Activated CD4-positive, alpha-beta memory T cell treated with anti-CD3 and anti-CD28 coated beads for 36 hours (primary cell): ENCODE measurements around the gene CTNNA2. TPM values are rescaled to one million over a fixed set of nuclear protein-coding genes. Genes with fewer than 3 reads are reported as not detected.
"Not testable (repeated sequence)": the region's sequence is repeated elsewhere in the genome, so short reads cannot be mapped to it uniquely, and the experiment has no call there.

Experiments
- CTCF ChIA-PET: fragments of 350-600 bp; sonication (Branson Sonifier 250); formaldehyde crosslinking; loops from one replicate; lab custom pipeline; 2021; ENCODE audit warnings: antibody characterized with exemption, inconsistent platforms; lab: Charles Lee
- POLR2A ChIA-PET: fragments of 350-600 bp; sonication (Branson Sonifier 250); formaldehyde crosslinking; loops from one replicate; lab custom pipeline; 2021; ENCODE audit warnings: antibody characterized with exemption; lab: Charles Lee
- DNase-seq: peaks from one replicate; pipeline ENCODE4 v3.0.0-alpha.2; 2020
- H3K27ac Mint-ChIP-seq: one replicate; pipeline ENCODE4 v1.8.0; 2021; ENCODE audit warnings: mixed read lengths
- H3K27me3 Mint-ChIP-seq: one replicate; pipeline ENCODE4 v1.8.0; 2021; ENCODE audit warnings: mixed read lengths
- H3K36me3 Mint-ChIP-seq: one replicate; pipeline ENCODE4 v1.8.0; 2021; ENCODE audit warnings: mixed read lengths
- H3K4me1 Mint-ChIP-seq: one replicate; pipeline ENCODE4 v1.8.0; 2021; ENCODE audit warnings: low read depth, mixed read lengths
- H3K4me3 Mint-ChIP-seq: one replicate; pipeline ENCODE4 v1.8.0; 2021; ENCODE audit warnings: mild to moderate bottlenecking, mixed read lengths
- H3K9me3 Mint-ChIP-seq: one replicate; pipeline ENCODE4 v1.8.0; 2021; ENCODE audit warnings: mixed read lengths
- intact Hi-C: fragments of 100-400 bp; cut with micrococcal nuclease; formaldehyde crosslinking; loops from one replicate; pipeline ENCODE4 v1.15.1; 2023
- total RNA-seq, 2 experiments: library from RNA; stranded (reverse); gene quantifications; one replicate each; pipeline ENCODE4 v1.2.3, GENCODE V29; 2021

Gene CTNNA2
- total RNA-seq, 2 experiments from 2014 or later, result not detected

- no peak overlapping the region for H3K27ac Mint-ChIP-seq
- no peak overlapping the region for H3K4me3 Mint-ChIP-seq
- H3K36me3 Mint-ChIP-seq, result no peaks in the 10 kb centered on the region
- intact Hi-C loops, result no loop called here
- H3K4me1 Mint-ChIP-seq, result no peaks in the 10 kb centered on the region
- H3K9me3 Mint-ChIP-seq, result peaks cover 2% of the 10 kb centered on the region
- POLR2A ChIA-PET, result no interaction called here
- CTCF ChIA-PET, result no interaction called here
- H3K27me3 Mint-ChIP-seq, result no peaks in the 10 kb centered on the region
- DNase-seq, result no peak
These were observed 654.5 kb downstream of the CTNNA2 start for GRCh38 chr2:80167284-80167808.

- no peak overlapping the region for H3K4me3 Mint-ChIP-seq
- intact Hi-C loops, result no loop called here
- no peak overlapping the region for H3K27ac Mint-ChIP-seq
- CTCF ChIA-PET, result no interaction called here
- POLR2A ChIA-PET, result no interaction called here
- no peaks in the 10 kb centered on the region for H3K27me3 Mint-ChIP-seq
- no peak for DNase-seq
- H3K4me1 Mint-ChIP-seq, result no peaks in the 10 kb centered on the region
- H3K36me3 Mint-ChIP-seq, result no peaks in the 10 kb centered on the region
- H3K9me3 Mint-ChIP-seq, result peaks cover 3% of the 10 kb centered on the region
These were observed 655.2 kb downstream of the CTNNA2 start for GRCh38 chr2:80168037-80168436.

- no peaks in the 10 kb centered on the region for H3K27me3 Mint-ChIP-seq
These were observed 656.0 kb downstream of the CTNNA2 start for GRCh38 chr2:80168801-80169200.

GRCh38 chr2:80169811-80170594 is 657.2 kb downstream of the CTNNA2 start:
- Mint-ChIP-seq H3K4me3 (no peak overlapping the region), H3K9me3 (peaks cover 8% of the 10 kb centered on the region), H3K36me3 (no peaks in the 10 kb centered on the region), H3K27me3 (no peaks in the 10 kb centered on the region), H3K27ac (no peak overlapping the region), H3K4me1 (no peaks in the 10 kb centered on the region)
- no peak for DNase-seq
- POLR2A ChIA-PET, result no interaction called here
- CTCF ChIA-PET, result no interaction called here
- intact Hi-C loops, result no loop called here

More at GRCh38 chr2:80168801-80169200, 656.0 kb downstream of the CTNNA2 start:
- Mint-ChIP-seq H3K4me1 (no peaks in the 10 kb centered on the region), H3K9me3 (peaks cover 8% of the 10 kb centered on the region), H3K36me3 (no peaks in the 10 kb centered on the region), H3K4me3 (no peak overlapping the region), H3K27ac (no peak overlapping the region)
- intact Hi-C loops, result no loop called here
- CTCF ChIA-PET, result no interaction called here
- POLR2A ChIA-PET, result no interaction called here
- no peak for DNase-seq

GRCh38 chr2:80185091-80185490 is 672.2 kb downstream of the CTNNA2 start:
- DNase-seq, result no peak
- H3K27me3 Mint-ChIP-seq, result no peaks in the 10 kb centered on the region
- ChIA-PET POLR2A (no interaction called here), CTCF (no interaction called here)
- H3K27ac Mint-ChIP-seq, result no peak overlapping the region
- H3K36me3 Mint-ChIP-seq, result no peaks in the 10 kb centered on the region
- H3K4me3 Mint-ChIP-seq, result no peak overlapping the region
- H3K4me1 Mint-ChIP-seq, result no peaks in the 10 kb centered on the region
- intact Hi-C loops, result no loop called here
- H3K9me3 Mint-ChIP-seq, result peaks cover 12% of the 10 kb centered on the region

- ChIA-PET CTCF (no interaction called here), POLR2A (no interaction called here)
- Mint-ChIP-seq H3K36me3 (no peaks in the 10 kb centered on the region), H3K4me3 (no peak overlapping the region), H3K27me3 (no peaks in the 10 kb centered on the region), H3K4me1 (no peaks in the 10 kb centered on the region), H3K9me3 (peaks cover 5% of the 10 kb centered on the region), H3K27ac (no peak overlapping the region)
- no peak for DNase-seq
- intact Hi-C loops, result no loop called here
These were observed 673.4 kb downstream of the CTNNA2 start for GRCh38 chr2:80186262-80186661.

GRCh38 chr2:80187156-80187555 is 674.3 kb downstream of the CTNNA2 start:
- H3K4me3 Mint-ChIP-seq, result no peak overlapping the region
- no peaks in the 10 kb centered on the region for H3K36me3 Mint-ChIP-seq
- H3K4me1 Mint-ChIP-seq, result no peaks in the 10 kb centered on the region
- no peak overlapping the region for H3K27ac Mint-ChIP-seq
- no peaks in the 10 kb centered on the region for H3K27me3 Mint-ChIP-seq
- intact Hi-C loops, result no loop called here
- peaks cover 5% of the 10 kb centered on the region for H3K9me3 Mint-ChIP-seq
- CTCF ChIA-PET, result no interaction called here
- DNase-seq, result no peak
- POLR2A ChIA-PET, result no interaction called here

GRCh38 chr2:80190166-80190565 is 677.3 kb downstream of the CTNNA2 start:
- no peak for DNase-seq
- ChIA-PET CTCF (no interaction called here), POLR2A (no interaction called here)
- intact Hi-C loops, result no loop called here
- Mint-ChIP-seq H3K27me3 (no peaks in the 10 kb centered on the region), H3K27ac (no peak overlapping the region), H3K9me3 (peaks cover 2% of the 10 kb centered on the region), H3K4me3 (no peak overlapping the region), H3K36me3 (no peaks in the 10 kb centered on the region), H3K4me1 (no peaks in the 10 kb centered on the region)

- Mint-ChIP-seq H3K27me3 (no peaks in the 10 kb centered on the region), H3K36me3 (no peaks in the 10 kb centered on the region), H3K4me1 (no peaks in the 10 kb centered on the region), H3K9me3 (peaks cover 3% of the 10 kb centered on the region), H3K4me3 (no peak overlapping the region), H3K27ac (no peak overlapping the region)
- ChIA-PET CTCF (no interaction called here), POLR2A (no interaction called here)
- no peak for DNase-seq
- intact Hi-C loops, result no loop called here
These were observed 680.7 kb downstream of the CTNNA2 start for GRCh38 chr2:80193566-80193965.

- no peaks in the 10 kb centered on the region for H3K36me3 Mint-ChIP-seq
- no peak overlapping the region for H3K4me3 Mint-ChIP-seq
- peaks cover 3% of the 10 kb centered on the region for H3K9me3 Mint-ChIP-seq
- DNase-seq, result no peak
- H3K27me3 Mint-ChIP-seq, result no peaks in the 10 kb centered on the region
- POLR2A ChIA-PET, result no interaction called here
- H3K27ac Mint-ChIP-seq, result no peak overlapping the region
- H3K4me1 Mint-ChIP-seq, result no peaks in the 10 kb centered on the region
- intact Hi-C loops, result no loop called here
- CTCF ChIA-PET, result no interaction called here
These were observed 682.2 kb downstream of the CTNNA2 start for GRCh38 chr2:80195034-80195433.

- Mint-ChIP-seq H3K27me3 (no peaks in the 10 kb centered on the region), H3K9me3 (peaks cover 3% of the 10 kb centered on the region), H3K36me3 (no peaks in the 10 kb centered on the region), H3K27ac (no peak overlapping the region), H3K4me3 (no peak overlapping the region), H3K4me1 (no peaks in the 10 kb centered on the region)
- CTCF ChIA-PET, result no interaction called here
- POLR2A ChIA-PET, result no interaction called here
- intact Hi-C loops, result no loop called here
- no peak for DNase-seq
These were observed 685.2 kb downstream of the CTNNA2 start for GRCh38 chr2:80198042-80198441.

- H3K4me1 Mint-ChIP-seq, result no peaks in the 10 kb centered on the region
- no peak overlapping the region for H3K4me3 Mint-ChIP-seq
- H3K36me3 Mint-ChIP-seq, result no peaks in the 10 kb centered on the region
- no peak overlapping the region for H3K27ac Mint-ChIP-seq
- DNase-seq, result no peak
- ChIA-PET POLR2A (no interaction called here), CTCF (no interaction called here)
- no peaks in the 10 kb centered on the region for H3K27me3 Mint-ChIP-seq
- intact Hi-C loops, result no loop called here
- peaks cover 11% of the 10 kb centered on the region for H3K9me3 Mint-ChIP-seq
These were observed 686.7 kb downstream of the CTNNA2 start for GRCh38 chr2:80199504-80199903.

GRCh38 chr2:80203929-80204328 is 691.1 kb downstream of the CTNNA2 start:
- intact Hi-C loops, POLR2A ChIA-PET, DNase-seq, H3K27me3 Mint-ChIP-seq, H3K27ac Mint-ChIP-seq, H3K4me3 Mint-ChIP-seq, CTCF ChIA-PET, H3K4me1 Mint-ChIP-seq, H3K36me3 Mint-ChIP-seq: not testable (repeated sequence)
- peaks cover 13% of the 10 kb centered on the region for H3K9me3 Mint-ChIP-seq
